NOMO-1 treated with DMSO at 0.1 percent for 48 hours (cell line): ENCODE results near the gene TLR9.

ENCODE experiments used
- DNase-seq: peaks from one replicate; lab custom pipeline; 2025; ENCODE audit not compliant: unreplicated experiment; lab: John Stamatoyannopoulos, UW

Gene TLR9

GRCh38 chr3:52196977-52197376, 28.5 kb downstream of the TLR9 start:
- no peak for DNase-seq

- DNase-seq, result peak; percentile 51
Measured at GRCh38 chr3:52195823-52196331, 29.6 kb downstream of the TLR9 start.

- no peak for DNase-seq
Measured at GRCh38 chr3:52195291-52195597, 30.2 kb downstream of the TLR9 start.

- DNase-seq, result no peak
Measured at GRCh38 chr3:52194485-52195290, 30.8 kb downstream of the TLR9 start.

- no peak for DNase-seq
Measured at GRCh38 chr3:52193065-52193464, 32.4 kb downstream of the TLR9 start.

- DNase-seq, result no peak
Measured at GRCh38 chr3:52191663-52192062, 33.8 kb downstream of the TLR9 start.

GRCh38 chr3:52190294-52191074, 35.0 kb downstream of the TLR9 start:
- DNase-seq, result no peak

GRCh38 chr3:52188556-52188955, 36.9 kb downstream of the TLR9 start:
- peak; percentile 63 for DNase-seq

GRCh38 chr3:52186729-52187128, 38.7 kb downstream of the TLR9 start:
- DNase-seq, result no peak

- peak; percentile 90 for DNase-seq
Measured at GRCh38 chr3:52185837-52186236, 39.6 kb downstream of the TLR9 start.

- no peak for DNase-seq
Measured at GRCh38 chr3:52185311-52185710, 40.1 kb downstream of the TLR9 start.

GRCh38 chr3:52184690-52185089, 40.8 kb downstream of the TLR9 start:
- DNase-seq, result no peak

- DNase-seq, result no peak
Measured at GRCh38 chr3:52183786-52184445, 41.5 kb downstream of the TLR9 start.

GRCh38 chr3:52182691-52183090, 42.8 kb downstream of the TLR9 start:
- DNase-seq, result no peak

- DNase-seq, result no peak
Measured at GRCh38 chr3:52182196-52182595, 43.2 kb downstream of the TLR9 start.

GRCh38 chr3:52181543-52181942, 43.9 kb downstream of the TLR9 start:
- DNase-seq, result no peak

GRCh38 chr3:52178537-52178936, 46.9 kb downstream of the TLR9 start:
- no peak for DNase-seq

- DNase-seq, result peak; percentile 29
Measured at GRCh38 chr3:52178126-52178525, 47.3 kb downstream of the TLR9 start.

- no peak for DNase-seq
Measured at GRCh38 chr3:52177701-52178042, 47.8 kb downstream of the TLR9 start.

- DNase-seq, result no peak
Measured at GRCh38 chr3:52176951-52177700, 48.3 kb downstream of the TLR9 start.

GRCh38 chr3:52176180-52176752, 49.2 kb downstream of the TLR9 start:
- no peak for DNase-seq
